K562 (cell line): ENCODE measurements around the gene MYL6B. TPM values are rescaled to one million over a fixed set of nuclear protein-coding genes. Genes with fewer than 3 reads are reported as not detected.

Experiments
- ATAC-seq: fragments of 200-7000 bp; cut with Tn5 transposase; 3 replicates; pipeline ENCODE4 v1.9.1; 2020; ENCODE audit warnings: moderate library complexity
- BruUV-seq: library from RNA; stranded (reverse); fragments of 400-500 nt; replicated peaks from 2 replicates; lab custom pipeline; 2021; lab: Mats Ljungman, UMichigan
- CTCF ChIA-PET: fragments of 300-600 bp; formaldehyde crosslinking; extraction: SDS; loops from one replicate; lab custom pipeline; 2021; ENCODE audit warnings: low intra/inter-chr PET ratio; lab: Yijun Ruan, JAX
- POLR2A ChIA-PET: fragments of 300-600, 350-650 bp; sonication (Branson Sonifier 250); formaldehyde crosslinking; extraction: SDS; loops from one replicate; lab custom pipeline; 2021; ENCODE audit warnings: antibody characterized with exemption, inconsistent platforms; lab: Yijun Ruan, JAX
- DNase-seq, 4 experiments: peaks; one replicate each; pipeline versions ENCODE4 v3.0.0 to v3.0.0-alpha.2; 2011 to 2018; ENCODE audit warnings: low spot score in 3 of 4, mixed read lengths in 3 of 4; ENCODE audit errors: extremely low read depth in 1 of 4
- FAIRE-seq: peaks from 2 replicates; lab custom pipeline; 2011; peaks lifted over from hg19 to GRCh38; lab: Jason Lieb, UNC
- H2AFZ ChIP-seq: 2 replicates; pipeline ENCODE4 v1.6.0; 2011; ENCODE audit warnings: low read depth, low read length, control low read depth, inconsistent platforms
- H3K27ac ChIP-seq: fragments of 200-600 bp; 3 replicates; pipeline ENCODE4 v1.8.0; 2011; ENCODE audit warnings: low read depth, mild to moderate bottlenecking, control low read depth, inconsistent platforms, low read length, moderate library complexity, mixed read lengths; ENCODE audit errors: extremely low read depth
- H3K27me3 ChIP-seq, 2 experiments: fragments of 300-600 bp in 1 of 2; 2 replicates in 1 of 2; 3 replicates in 1 of 2; pipeline versions ENCODE4 v1.6.0 to v1.8.0; 2011; ENCODE audit warnings: inconsistent platforms in 2 of 2, low read length in 2 of 2, mild to moderate bottlenecking in 1 of 2, mixed read lengths in 1 of 2, moderate library complexity in 1 of 2; ENCODE audit not compliant: control insufficient read depth in 2 of 2, insufficient read depth in 2 of 2
- H3K36me3 ChIP-seq: fragments of 300-600 bp; 3 replicates; pipeline ENCODE4 v1.8.0; 2011; ENCODE audit warnings: mild to moderate bottlenecking, low read length, inconsistent platforms; ENCODE audit not compliant: control insufficient read depth, insufficient read depth
- H3K4me1 ChIP-seq, 2 experiments: fragments of 200-600 bp in 1 of 2; replicated peaks in 1 of 2; 2 replicates in 1 of 2; 3 replicates in 1 of 2; pipeline versions ENCODE4 v1.5.1 to v1.8.0; 2011; ENCODE audit warnings: inconsistent platforms in 2 of 2, low read length in 2 of 2, mild to moderate bottlenecking in 1 of 2, mixed read lengths in 1 of 2, moderate library complexity in 1 of 2; ENCODE audit not compliant: control insufficient read depth in 2 of 2, insufficient read depth in 2 of 2
- H3K4me2 ChIP-seq: 2 replicates; pipeline ENCODE4 v1.6.1; 2011; ENCODE audit warnings: low read length, control low read depth, inconsistent platforms, mixed read lengths; ENCODE audit not compliant: insufficient read depth
- H3K4me3 ChIP-seq: fragments of 200-600 bp; sonication (generic), shearing (Covaris generic); 2 replicates; pipeline ENCODE4 v1.5.1; 2016; ENCODE audit warnings: control low read depth, inconsistent platforms
- H3K79me2 ChIP-seq: fragments of 200-600 bp; 3 replicates; pipeline ENCODE4 v1.8.0; 2011; ENCODE audit warnings: low read length, inconsistent platforms; ENCODE audit not compliant: control insufficient read depth, insufficient read depth
- H3K9ac ChIP-seq, 2 experiments: 2 replicates each; pipeline versions ENCODE4 v1.6.0 to v1.6.1; 2011; ENCODE audit warnings: low read depth in 2 of 2, low read length in 2 of 2, control low read depth in 1 of 2, inconsistent platforms in 1 of 2, mild to moderate bottlenecking in 1 of 2, mixed read lengths in 1 of 2; ENCODE audit not compliant: insufficient read depth in 1 of 2
- H3K9me1 ChIP-seq: one replicate; pipeline ENCODE4 v1.6.0; 2011; ENCODE audit warnings: inconsistent platforms, mild to moderate bottlenecking, low read length, moderate library complexity; ENCODE audit not compliant: control insufficient read depth, insufficient read depth
- H3K9me3 ChIP-seq: replicated peaks from 2 replicates; pipeline ENCODE4 v1.5.1; 2011; ENCODE audit warnings: low read depth, low read length, inconsistent platforms; ENCODE audit not compliant: control insufficient read depth, insufficient read depth
- H4K20me1 ChIP-seq: replicated peaks from 2 replicates; pipeline ENCODE4 v1.6.1; 2011; ENCODE audit warnings: low read length, inconsistent platforms, mixed read lengths; ENCODE audit not compliant: control insufficient read depth, insufficient read depth
- FOXK1 ChIP-seq: sonication (generic); formaldehyde crosslinking; IDR thresholded peaks from 2 replicates; pipeline ENCODE4 v1.8.0; 2022; ENCODE audit warnings: missing genetic modification reagents, mild to moderate bottlenecking, borderline replicate concordance
- PYGO2 ChIP-seq: fragments of 450-650 bp; IDR thresholded peaks from 2 replicates; pipeline ENCODE4 v1.6.1; 2016; ENCODE audit warnings: mild to moderate bottlenecking, missing genetic modification characterization, moderate library complexity, missing compliant biosample characterization
- ZSCAN29 ChIP-seq: fragments of 450-650 bp; IDR thresholded peaks from 2 replicates; pipeline ENCODE4 v1.6.1; 2017
- WGBS: fragments of 100-300 bp; shearing (Covaris generic); methylation state at CpG from one replicate; pipeline ENCODE4 v1.1.6; 2016; ENCODE audit warnings: low coverage, mixed read lengths; ENCODE audit not compliant: insufficient coverage; ENCODE audit errors: missing lambda C conversion rate; 5-methylcytosine and 5-hydroxymethylcytosine counted together
- in situ Hi-C: fragments of 300-500 bp; cut with MboI; formaldehyde crosslinking; loops from 4 replicates; pipeline ENCODE4 v1.15.0; 2018; ENCODE audit warnings: inconsistent platforms, mixed read lengths
- intact Hi-C: fragments of 100-400 bp; cut with micrococcal nuclease; formaldehyde crosslinking; loops from 2 replicates; pipeline ENCODE4 v1.14.2; 2022
- polyA plus RNA-seq, 8 experiments: library from polyadenylated mRNA; depleted of rRNA in 4 of 8; stranded (reverse) in 5 of 8; unstranded in 3 of 8; fragments of >200 nt; fragmentation: Nextera tagmentation in 2 of 8; fragmentation: Illumina TruSeq in 1 of 8; extraction: Ambion mirVana in 2 of 8; extraction: Trizol in 1 of 8; gene quantifications; 2 replicates each; pipeline versions ENCODE4 v1.2.1 to v1.2.3, GENCODE V29; 2011 to 2014; ENCODE audit warnings: inconsistent platforms in 1 of 8, missing spikeins in 1 of 8
- total RNA-seq, 7 experiments: library from RNA; depleted of rRNA in 6 of 7; stranded (reverse); fragments of >200 nt in 6 of 7; fragmentation: Illumina TruSeq in 2 of 7; extraction: Trizol in 2 of 7; gene quantifications; 2 replicates each; pipeline versions ENCODE4 v1.2.1 to v1.2.3, GENCODE V29; 2011 to 2021; ENCODE audit warnings: low replicate concordance in 1 of 7
- TF ChIP-seq, protein P1 (sequence below): fragments of 150-350 bp; IDR thresholded peaks from 2 replicates; pipeline ENCODE4 v1.6.1; 2014; ENCODE audit warnings: low read depth, mild to moderate bottlenecking, low read length, borderline replicate concordance

Gene MYL6B
- total and polyA plus RNA-seq, 9 of the 15 experiments (the other 6 are each of a cell fraction or from before 2014, with no cell fraction given), result 42.8 to 77.3 (median 68.6) TPM

DNA sequence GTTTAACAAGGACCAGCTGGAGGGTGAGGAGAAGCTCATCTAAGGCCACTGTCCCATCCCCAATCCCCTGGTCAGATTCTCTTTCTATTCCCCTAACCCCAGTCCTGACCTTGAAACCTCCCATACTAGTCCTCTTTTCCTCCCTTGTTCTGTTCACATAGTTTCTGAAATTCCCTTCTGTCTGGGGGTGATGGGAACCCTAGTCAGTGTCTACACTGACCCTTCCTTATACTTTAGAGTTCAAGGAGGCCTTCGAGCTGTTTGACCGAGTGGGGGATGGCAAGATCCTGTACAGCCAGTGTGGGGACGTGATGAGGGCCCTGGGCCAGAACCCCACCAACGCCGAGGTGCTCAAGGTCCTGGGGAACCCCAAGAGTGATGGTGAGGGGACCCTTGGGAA lies 2.4 kb downstream of the MYL6B start:
- 74% methylated on average over 5 of the region's 5 CpGs for WGBS
- no peak for ATAC-seq
- Histone ChIP-seq H3K9me1 (peaks cover 2% of the 10 kb centered on the region), H3K9ac (peak overlapping the region; percentile 53 to 55; a peak in 2 of 4 replicates), H3K27ac (peak overlapping the region; percentile 74), H3K36me3 (peaks cover 28% of the 10 kb centered on the region), H3K4me1 (peaks cover 44 to 45% of the 10 kb centered on the region in 2 experiments; a peak in 4 of 5 replicates), H3K9me3 (no peaks in the 10 kb centered on the region), H3K27me3 (no peaks in the 10 kb centered on the region)
- no peak for FAIRE-seq
- in situ Hi-C loops (no loop called here), intact Hi-C loops (loop anchor here (5.0 kb wide), 1 partner anchor 38 kb away; the partner anchor contains the start of genes RPL41 and ZC3H10)
- TF ChIP-seq PYGO2 (tag), result no peak
- TF ChIP-seq, protein P1, sequence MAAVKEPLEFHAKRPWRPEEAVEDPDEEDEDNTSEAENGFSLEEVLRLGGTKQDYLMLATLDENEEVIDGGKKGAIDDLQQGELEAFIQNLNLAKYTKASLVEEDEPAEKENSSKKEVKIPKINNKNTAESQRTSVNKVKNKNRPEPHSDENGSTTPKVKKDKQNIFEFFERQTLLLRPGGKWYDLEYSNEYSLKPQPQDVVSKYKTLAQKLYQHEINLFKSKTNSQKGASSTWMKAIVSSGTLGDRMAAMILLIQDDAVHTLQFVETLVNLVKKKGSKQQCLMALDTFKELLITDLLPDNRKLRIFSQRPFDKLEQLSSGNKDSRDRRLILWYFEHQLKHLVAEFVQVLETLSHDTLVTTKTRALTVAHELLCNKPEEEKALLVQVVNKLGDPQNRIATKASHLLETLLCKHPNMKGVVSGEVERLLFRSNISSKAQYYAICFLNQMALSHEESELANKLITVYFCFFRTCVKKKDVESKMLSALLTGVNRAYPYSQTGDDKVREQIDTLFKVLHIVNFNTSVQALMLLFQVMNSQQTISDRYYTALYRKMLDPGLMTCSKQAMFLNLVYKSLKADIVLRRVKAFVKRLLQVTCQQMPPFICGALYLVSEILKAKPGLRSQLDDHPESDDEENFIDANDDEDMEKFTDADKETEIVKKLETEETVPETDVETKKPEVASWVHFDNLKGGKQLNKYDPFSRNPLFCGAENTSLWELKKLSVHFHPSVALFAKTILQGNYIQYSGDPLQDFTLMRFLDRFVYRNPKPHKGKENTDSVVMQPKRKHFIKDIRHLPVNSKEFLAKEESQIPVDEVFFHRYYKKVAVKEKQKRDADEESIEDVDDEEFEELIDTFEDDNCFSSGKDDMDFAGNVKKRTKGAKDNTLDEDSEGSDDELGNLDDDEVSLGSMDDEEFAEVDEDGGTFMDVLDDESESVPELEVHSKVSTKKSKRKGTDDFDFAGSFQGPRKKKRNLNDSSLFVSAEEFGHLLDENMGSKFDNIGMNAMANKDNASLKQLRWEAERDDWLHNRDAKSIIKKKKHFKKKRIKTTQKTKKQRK, result no peak
- TF ChIP-seq ZSCAN29, result peak; percentile 53; the same call in 1 of the 2 replicates
- TF ChIP-seq FOXK1 (CRISPR knock-in tag), result no peak
- TF ChIP-seq, all 486 proteins: peak for 1
- Histone ChIP-seq H2AFZ (no peak overlapping the region), H4K20me1 (peaks cover 9% of the 10 kb centered on the region; the same call in 1 of the 2 replicates), H3K79me2 (peaks cover 50% of the 10 kb centered on the region), H3K4me2 (peak overlapping the region; percentile 91), H3K4me3 (no peak overlapping the region)
- ChIA-PET CTCF (no interaction called here), POLR2A (interaction anchor here (0.7 to 3.2 kb wide), 10 partner anchors 8 to 37 kb away, joined by 3 to 16 read pairs (median 4); partner anchors contain the start of genes SMARCC2 and ZC3H10)
- DNase-seq, result no peak
- BruUV-seq, result no TSS peak
